GM21825 (cell line): ENCODE measurements around the gene PTTG1.

Experiments
- ATAC-seq: cut with Tn5 transposase; IDR thresholded peaks from one replicate; pipeline ENCODE4 v1.9.1; 2021; ENCODE audit warnings: mild to moderate bottlenecking, moderate library complexity; ENCODE audit not compliant: unreplicated experiment

The PTTG1 gene

GRCh38 chr5:160470437-160471361 is 49.0 kb downstream of the PTTG1 start:
- ATAC-seq: no peak

GRCh38 chr5:160471761-160472160 is 50.1 kb downstream of the PTTG1 start:
- ATAC-seq: no peak

- ATAC-seq: no peak
These were observed 50.8 kb downstream of the PTTG1 start for GRCh38 chr5:160472482-160472881.

- no peak for ATAC-seq
These were observed 52.0 kb downstream of the PTTG1 start for GRCh38 chr5:160473681-160474080.

- ATAC-seq: no peak
These were observed 52.4 kb downstream of the PTTG1 start for GRCh38 chr5:160474084-160474483.

- ATAC-seq: no peak
These were observed 54.3 kb downstream of the PTTG1 start for GRCh38 chr5:160475864-160476438.

- no peak for ATAC-seq
These were observed 55.8 kb downstream of the PTTG1 start for GRCh38 chr5:160477266-160477970.

- no peak for ATAC-seq
These were observed 56.5 kb downstream of the PTTG1 start for GRCh38 chr5:160478163-160478562.
